SK-N-SH (cell line): ENCODE data around the gene GATB. TPM values are rescaled to one million over a fixed set of nuclear protein-coding genes. Genes with fewer than 3 reads are reported as not detected.

Source experiments
- CTCF ChIA-PET: fragments of 300-600, 350-600 bp; formaldehyde crosslinking; extraction: SDS; loops from one replicate; lab custom pipeline; 2021; lab: Yijun Ruan, JAX
- POLR2A ChIA-PET: fragments of 350-600 bp; sonication (Branson Sonifier 250); formaldehyde crosslinking; extraction: SDS; loops from one replicate; lab custom pipeline; 2020; ENCODE audit warnings: antibody characterized with exemption, inconsistent platforms; lab: Yijun Ruan, JAX
- DNase-seq: peaks from one replicate; pipeline ENCODE4 v3.0.0; 2012
- H2AFZ ChIP-seq: fragments of 200-600 bp; sonication (generic); 2 replicates; pipeline ENCODE4 v1.8.1; 2016; ENCODE audit warnings: antibody characterized with exemption, mild to moderate bottlenecking, low read depth
- H3F3A ChIP-seq: fragments of 200-600 bp; sonication (generic); replicated peaks from 2 replicates; pipeline ENCODE3; 2016; ENCODE audit warnings: antibody characterized with exemption, mild to moderate bottlenecking; ENCODE audit not compliant: insufficient read depth
- H3K27ac ChIP-seq, 2 experiments: fragments of 200-500 bp in 1 of 2; fragments of 200-600 bp in 1 of 2; sonication (Bioruptor generic) in 1 of 2; sonication (generic), shearing (Covaris generic) in 1 of 2; 2 replicates each; pipeline versions ENCODE4 v1.5.1 to v1.6.1; 2014 to 2016; ENCODE audit warnings: low read depth in 2 of 2, inconsistent platforms in 1 of 2, low read length in 1 of 2, mild to moderate bottlenecking in 1 of 2, mixed read lengths in 1 of 2
- H3K27me3 ChIP-seq: fragments of 200-600 bp; sonication (generic), shearing (Covaris generic); 2 replicates; pipeline ENCODE4 v1.6.1; 2016; ENCODE audit warnings: mixed run types; ENCODE audit not compliant: insufficient read depth
- H3K36me3 ChIP-seq, 2 experiments: fragments of 200-500 bp in 1 of 2; fragments of 200-600 bp in 1 of 2; sonication (Bioruptor generic) in 1 of 2; sonication (generic) in 1 of 2; replicated peaks in 1 of 2; 2 replicates each; pipeline versions ENCODE3 to v1.5.1; 2014 to 2016; ENCODE audit warnings: low read length in 1 of 2, mild to moderate bottlenecking in 1 of 2; ENCODE audit not compliant: insufficient read depth in 2 of 2, control insufficient read depth in 1 of 2
- H3K4me1 ChIP-seq, 2 experiments: fragments of 200-500 bp in 1 of 2; fragments of 200-600 bp in 1 of 2; sonication (Bioruptor generic) in 1 of 2; sonication (generic), shearing (Covaris generic) in 1 of 2; 2 replicates each; pipeline versions ENCODE4 v1.5.1 to v1.6.1; 2014 to 2016; ENCODE audit warnings: low read depth in 1 of 2, low read length in 1 of 2, mixed run types in 1 of 2; ENCODE audit not compliant: insufficient read depth in 2 of 2, control insufficient read depth in 1 of 2
- H3K4me2 ChIP-seq: fragments of 200-600 bp; sonication (generic), shearing (Covaris generic); 2 replicates; pipeline ENCODE4 v1.6.1; 2017; ENCODE audit warnings: mixed run types
- H3K4me3 ChIP-seq, 2 experiments: fragments of 200-500 bp in 1 of 2; fragments of 200-600 bp in 1 of 2; sonication (Bioruptor generic) in 1 of 2; sonication (generic), shearing (Covaris generic) in 1 of 2; 2 replicates each; pipeline versions ENCODE4 v1.5.1 to v1.8.1; 2014 to 2016; ENCODE audit warnings: low read depth in 2 of 2, inconsistent platforms in 1 of 2, low read length in 1 of 2, mild to moderate bottlenecking in 1 of 2, mixed read lengths in 1 of 2, moderate library complexity in 1 of 2
- H3K79me2 ChIP-seq: fragments of 200-600 bp; sonication (generic); 2 replicates; pipeline ENCODE4 v1.8.1; 2017; ENCODE audit warnings: mild to moderate bottlenecking; ENCODE audit not compliant: insufficient read depth
- H3K9ac ChIP-seq: fragments of 200-600 bp; sonication (generic); 2 replicates; pipeline ENCODE4 v1.6.1; 2017; ENCODE audit warnings: mixed run types
- H3K9me2 ChIP-seq: fragments of 200-600 bp; sonication (generic); 2 replicates; pipeline ENCODE4 v1.6.1; 2017; ENCODE audit warnings: mixed run types
- H3K9me3 ChIP-seq: fragments of 200-600 bp; sonication (generic); 2 replicates; pipeline ENCODE4 v1.6.1; 2017; ENCODE audit warnings: mixed run types, mild to moderate bottlenecking, moderate library complexity
- H4K20me1 ChIP-seq: fragments of 200-600 bp; sonication (generic); 2 replicates; pipeline ENCODE4 v1.6.1; 2017; ENCODE audit warnings: mild to moderate bottlenecking, mixed run types; ENCODE audit not compliant: insufficient read depth
- EP300 ChIP-seq, 2 experiments: IDR thresholded peaks; 2 replicates each; pipeline versions ENCODE4 v1.4.0 to v1.6.1; 2012; ENCODE audit warnings: borderline replicate concordance in 1 of 2, low read depth in 1 of 2, low read length in 1 of 2
- EZH2phosphoT487 ChIP-seq: fragments of 200-600 bp; sonication (generic); IDR thresholded peaks from 2 replicates; pipeline ENCODE4 v1.6.1; 2017; ENCODE audit warnings: low read depth, mixed run types, mild to moderate bottlenecking, antibody characterized with exemption, moderate library complexity, borderline replicate concordance
- FOXJ3 ChIP-seq: sonication (generic); formaldehyde crosslinking; IDR thresholded peaks from 2 replicates; pipeline ENCODE4 v1.5.1; 2020; ENCODE audit warnings: mild to moderate bottlenecking, missing genetic modification reagents
- FOXM1 ChIP-seq: IDR thresholded peaks from 2 replicates; pipeline ENCODE4 v1.4.0; 2012; ENCODE audit warnings: low read depth, mild to moderate bottlenecking
- IRF3 ChIP-seq: fragments of 150-350 bp; IDR thresholded peaks from 2 replicates; pipeline ENCODE4 v1.6.1; 2016; ENCODE audit warnings: mild to moderate bottlenecking, low read depth, low read length
- JUND ChIP-seq: IDR thresholded peaks from 2 replicates; pipeline ENCODE4 v1.4.0; 2012
- MEF2A ChIP-seq: IDR thresholded peaks from 2 replicates; pipeline ENCODE4 v1.4.0; 2012; ENCODE audit warnings: low read depth, borderline replicate concordance
- MXI1 ChIP-seq: IDR thresholded peaks from 2 replicates; pipeline ENCODE4 v1.6.1; 2012; ENCODE audit warnings: mild to moderate bottlenecking, low read depth, low read length, improper control_type of control experiment
- NRF1 ChIP-seq: IDR thresholded peaks from 2 replicates; pipeline ENCODE4 v1.6.1; 2012; ENCODE audit warnings: low read depth, mild to moderate bottlenecking, low read length
- POLR2AphosphoS5 ChIP-seq: IDR thresholded peaks from 2 replicates; pipeline ENCODE4 v1.6.1; 2012; ENCODE audit warnings: low read depth, low read length
- RAD21 ChIP-seq: IDR thresholded peaks from 2 replicates; pipeline ENCODE4 v1.6.1; 2012; ENCODE audit warnings: mild to moderate bottlenecking, low read length
- RCOR1 ChIP-seq: fragments of 150-350 bp; IDR thresholded peaks from 2 replicates; pipeline ENCODE4 v1.6.1; 2017; ENCODE audit warnings: antibody characterized with exemption, low read length
- RFX5 ChIP-seq: IDR thresholded peaks from 2 replicates; pipeline ENCODE4 v1.6.1; 2012; ENCODE audit warnings: mild to moderate bottlenecking, improper control_type of control experiment, low read length
- SIN3A ChIP-seq: IDR thresholded peaks from 2 replicates; pipeline ENCODE4 v1.6.1; 2012; ENCODE audit warnings: low read depth, mild to moderate bottlenecking, low read length, moderate library complexity, borderline replicate concordance
- TAF1 ChIP-seq: IDR thresholded peaks from 2 replicates; pipeline ENCODE4 v1.6.1; 2012; ENCODE audit warnings: low read depth, mild to moderate bottlenecking, low read length, moderate library complexity, borderline replicate concordance
- TCF12 ChIP-seq: IDR thresholded peaks from 2 replicates; pipeline ENCODE4 v1.4.0; 2012
- USF1 ChIP-seq: IDR thresholded peaks from 2 replicates; pipeline ENCODE4 v1.4.0; 2012; ENCODE audit warnings: low read depth, borderline replicate concordance
- WGBS: methylation state at CpG from one replicate; pipeline ENCODE4 v1.1.6; 2017; ENCODE audit warnings: low lambda C conversion rate; 5-methylcytosine and 5-hydroxymethylcytosine counted together
- polyA plus RNA-seq, 3 experiments: library from polyadenylated mRNA; depleted of rRNA; stranded (reverse); fragments of >200 nt; gene quantifications; 2 replicates each; pipeline ENCODE4 v1.2.3, GENCODE V29; 2012
- TF ChIP-seq, protein P1 (sequence below): IDR thresholded peaks from 2 replicates; pipeline ENCODE4; 2012

Gene GATB
- polyA plus RNA-seq, 1 of the 3 experiments (the other 2 are of a cell fraction) = 28.1 TPM

GRCh38 chr4:151796106-151796505, 35.3 kb upstream of the GATB start:
- no peak overlapping the region for H3K27ac ChIP-seq
- no peak for TF ChIP-seq IRF3
- TF ChIP-seq JUND = no peak
- TF ChIP-seq RAD21 = no peak
- no peak for TF ChIP-seq NRF1

GRCh38 chr4:151792995-151793394, 32.2 kb upstream of the GATB start:
- Histone ChIP-seq H4K20me1 (no peaks in the 10 kb centered on the region), H3K79me2 (no peaks in the 10 kb centered on the region), H3K9me2 (no peaks in the 10 kb centered on the region), H3K4me2 (no peak overlapping the region), H3K4me3 (no peak overlapping the region), H3K27ac (no peak overlapping the region), H3K9ac (no peak overlapping the region), H3K36me3 (no peaks in the 10 kb centered on the region), H2AFZ (no peak overlapping the region), H3K4me1 (peaks cover 0 to 5% of the 10 kb centered on the region in 2 experiments; a peak in 1 of 4 replicates), H3K27me3 (peaks cover 6% of the 10 kb centered on the region; the same call in 1 of the 2 replicates), H3K9me3 (no peaks in the 10 kb centered on the region), H3F3A (no peaks in the 10 kb centered on the region)
- TF ChIP-seq EP300 (IDR thresholded peaks at IDR 0.05; ENCODE audit: borderline replicate concordance in 1 of 2, low read depth in 1 of 2, low read length in 1 of 2) (no peak), EZH2phosphoT487 (no peak), USF1 (no peak), POLR2AphosphoS5 (no peak), RCOR1 (no peak), SIN3A (no peak), JUND (no peak), FOXM1 (no peak), TAF1 (no peak), FOXJ3 (CRISPR knock-in tag) (no peak), MEF2A (no peak), RAD21 (no peak), TCF12 (no peak), MXI1 (no peak), NRF1 (no peak), RFX5 (no peak)
- TF ChIP-seq, protein P1, sequence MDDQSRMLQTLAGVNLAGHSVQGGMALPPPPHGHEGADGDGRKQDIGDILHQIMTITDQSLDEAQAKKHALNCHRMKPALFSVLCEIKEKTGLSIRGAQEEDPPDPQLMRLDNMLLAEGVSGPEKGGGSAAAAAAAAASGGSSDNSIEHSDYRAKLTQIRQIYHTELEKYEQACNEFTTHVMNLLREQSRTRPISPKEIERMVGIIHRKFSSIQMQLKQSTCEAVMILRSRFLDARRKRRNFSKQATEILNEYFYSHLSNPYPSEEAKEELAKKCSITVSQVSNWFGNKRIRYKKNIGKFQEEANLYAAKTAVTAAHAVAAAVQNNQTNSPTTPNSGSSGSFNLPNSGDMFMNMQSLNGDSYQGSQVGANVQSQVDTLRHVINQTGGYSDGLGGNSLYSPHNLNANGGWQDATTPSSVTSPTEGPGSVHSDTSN = no peak
- no peak for DNase-seq
- CTCF ChIA-PET = interaction anchor here (1.1 to 1.7 kb wide), 4 partner anchors 9 to 124 kb away, joined by 3 to 8 read pairs (median 4); no protein-coding TSS in a partner anchor
- WGBS = 50% methylated on average over 4 of the region's 4 CpGs
- POLR2A ChIA-PET = no interaction called here

More at GRCh38 chr4:151796106-151796505, 35.3 kb upstream of the GATB start:
- ChIA-PET CTCF (no interaction called here), POLR2A (no interaction called here)
- no peak overlapping the region for H3K4me2 ChIP-seq
- no peaks in the 10 kb centered on the region for H3K9me2 ChIP-seq
- H3K9me3 ChIP-seq = no peaks in the 10 kb centered on the region
- WGBS = 26% methylated on average over 3 of the region's 3 CpGs
- no peak overlapping the region for H2AFZ ChIP-seq
- H3K27me3 ChIP-seq = peaks cover 6% of the 10 kb centered on the region; the same call in 1 of the 2 replicates
- no peaks in the 10 kb centered on the region for H3K36me3 ChIP-seq
- no peaks in the 10 kb centered on the region for H3K79me2 ChIP-seq
- no peak for DNase-seq
- no peaks in the 10 kb centered on the region for H4K20me1 ChIP-seq
- peaks cover 0 to 5% of the 10 kb centered on the region in 2 experiments; a peak in 1 of 4 replicates for H3K4me1 ChIP-seq
- no peak overlapping the region for H3K4me3 ChIP-seq
- H3F3A ChIP-seq = no peaks in the 10 kb centered on the region
- no peak overlapping the region for H3K9ac ChIP-seq
